Esophagus muscularis mucosa (tissue), 3 donors: ENCODE results near the gene DYNC1LI1.

Experiments used
- POLR2A ChIP-seq: fragments of 450-650 bp; IDR thresholded peaks from one replicate; pipeline ENCODE4 v1.6.1; 2017; ENCODE audit warnings: antibody characterized with exemption, moderate library complexity, mild to moderate bottlenecking, low read depth
- POLR2AphosphoS5 ChIP-seq, 2 donors: sonication (generic); formaldehyde crosslinking; IDR thresholded peaks; one replicate each; pipeline ENCODE4 v1.6.1; 2017; ENCODE audit warnings: antibody characterized with exemption in 2 of 2
- TF ChIP-seq, protein P1 (sequence below), 3 experiments: fragments of 200-600 bp in 2 of 3; fragments of 450-650 bp in 1 of 3; sonication (generic) in 2 of 3; IDR thresholded peaks; one replicate each; pipeline ENCODE4 v1.5.1; 2017 to 2019; ENCODE audit warnings: antibody characterized with exemption in 3 of 3, mild to moderate bottlenecking in 2 of 3, moderate library complexity in 1 of 3

DNA sequence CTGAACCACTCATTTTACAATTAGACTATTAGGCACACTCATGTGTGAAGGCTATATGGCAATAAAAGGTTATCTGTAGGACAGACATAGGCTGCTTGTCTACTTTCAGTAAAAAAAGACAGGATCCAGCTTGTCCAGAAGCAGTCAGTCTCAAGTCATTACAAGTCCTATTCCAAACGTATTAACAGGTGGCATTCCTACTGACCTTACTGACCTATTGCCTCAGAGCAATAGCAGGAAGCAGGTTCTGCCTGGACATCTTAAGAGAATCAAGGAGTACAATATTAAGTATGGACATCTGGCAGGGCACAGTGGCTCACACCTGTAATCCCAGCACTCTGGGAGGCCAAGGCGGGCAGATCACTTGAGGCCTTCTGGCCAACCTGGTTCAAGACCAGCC is 75.0 kb downstream of the DYNC1LI1 start:
- TF ChIP-seq POLR2A (no peak), POLR2AphosphoS5 (IDR thresholded peaks at IDR 0.05) (no peak)
- TF ChIP-seq, protein P1, sequence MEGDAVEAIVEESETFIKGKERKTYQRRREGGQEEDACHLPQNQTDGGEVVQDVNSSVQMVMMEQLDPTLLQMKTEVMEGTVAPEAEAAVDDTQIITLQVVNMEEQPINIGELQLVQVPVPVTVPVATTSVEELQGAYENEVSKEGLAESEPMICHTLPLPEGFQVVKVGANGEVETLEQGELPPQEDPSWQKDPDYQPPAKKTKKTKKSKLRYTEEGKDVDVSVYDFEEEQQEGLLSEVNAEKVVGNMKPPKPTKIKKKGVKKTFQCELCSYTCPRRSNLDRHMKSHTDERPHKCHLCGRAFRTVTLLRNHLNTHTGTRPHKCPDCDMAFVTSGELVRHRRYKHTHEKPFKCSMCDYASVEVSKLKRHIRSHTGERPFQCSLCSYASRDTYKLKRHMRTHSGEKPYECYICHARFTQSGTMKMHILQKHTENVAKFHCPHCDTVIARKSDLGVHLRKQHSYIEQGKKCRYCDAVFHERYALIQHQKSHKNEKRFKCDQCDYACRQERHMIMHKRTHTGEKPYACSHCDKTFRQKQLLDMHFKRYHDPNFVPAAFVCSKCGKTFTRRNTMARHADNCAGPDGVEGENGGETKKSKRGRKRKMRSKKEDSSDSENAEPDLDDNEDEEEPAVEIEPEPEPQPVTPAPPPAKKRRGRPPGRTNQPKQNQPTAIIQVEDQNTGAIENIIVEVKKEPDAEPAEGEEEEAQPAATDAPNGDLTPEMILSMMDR (IDR thresholded peaks at IDR 0.05) = no peak
